AML-193 (cell line): Measurements from ENCODE around the gene KCNJ13.
"Not testable (repeated sequence)": the region's sequence is repeated elsewhere in the genome, so short reads cannot be mapped to it uniquely, and the experiment has no call there.

Experiments used
- DNase-seq, 2 experiments: peaks; one replicate each; lab custom pipeline; 2025; lab: John Stamatoyannopoulos, UW

Gene KCNJ13

GRCh38 chr2:232761301-232761907 lies 15.0 kb downstream of the KCNJ13 start:
- peak in 1 of 2 experiments; percentile 17 for DNase-seq

- no peak for DNase-seq
Measured at GRCh38 chr2:232757905-232758304, 18.5 kb downstream of the KCNJ13 start.

- DNase-seq, result no peak
Measured at GRCh38 chr2:232750135-232750671, 26.2 kb downstream of the KCNJ13 start.

- DNase-seq, result no peak
Measured at GRCh38 chr2:232749331-232749730, 27.0 kb downstream of the KCNJ13 start.

GRCh38 chr2:232748038-232748437 lies 28.3 kb downstream of the KCNJ13 start:
- no peak for DNase-seq

- no peak for DNase-seq
Measured at GRCh38 chr2:232744963-232745362, 31.4 kb downstream of the KCNJ13 start.

- DNase-seq, result no peak
Measured at GRCh38 chr2:232741972-232742371, 34.4 kb downstream of the KCNJ13 start.

- DNase-seq, result no peak
Measured at GRCh38 chr2:232741294-232741693, 35.1 kb downstream of the KCNJ13 start.

GRCh38 chr2:232731470-232731869 lies 44.9 kb downstream of the KCNJ13 start:
- DNase-seq, result no peak

- no peak for DNase-seq
Measured at GRCh38 chr2:232728785-232729184, 47.6 kb downstream of the KCNJ13 start.

GRCh38 chr2:232723027-232723426 lies 53.3 kb downstream of the KCNJ13 start:
- DNase-seq, result no peak

- no peak for DNase-seq
Measured at GRCh38 chr2:232721882-232722281, 54.5 kb downstream of the KCNJ13 start.

GRCh38 chr2:232721261-232721660 lies 55.1 kb downstream of the KCNJ13 start:
- DNase-seq, result no peak

GRCh38 chr2:232720056-232720455 lies 56.3 kb downstream of the KCNJ13 start:
- DNase-seq, result not testable (repeated sequence)
